Measurements from ENCODE around the gene VAMP8. TPM values are rescaled to one million over a fixed set of nuclear protein-coding genes. Genes with fewer than 3 reads are reported as not detected.
A peak's percentile ranks its signal among the peaks of the same experiment; 100 is the strongest.

The VAMP8 gene
- polyA plus RNA-seq, 2 of the 4 experiments (the other 2 are of a cell fraction), result 18.5 to 41.1 TPM

DNA sequence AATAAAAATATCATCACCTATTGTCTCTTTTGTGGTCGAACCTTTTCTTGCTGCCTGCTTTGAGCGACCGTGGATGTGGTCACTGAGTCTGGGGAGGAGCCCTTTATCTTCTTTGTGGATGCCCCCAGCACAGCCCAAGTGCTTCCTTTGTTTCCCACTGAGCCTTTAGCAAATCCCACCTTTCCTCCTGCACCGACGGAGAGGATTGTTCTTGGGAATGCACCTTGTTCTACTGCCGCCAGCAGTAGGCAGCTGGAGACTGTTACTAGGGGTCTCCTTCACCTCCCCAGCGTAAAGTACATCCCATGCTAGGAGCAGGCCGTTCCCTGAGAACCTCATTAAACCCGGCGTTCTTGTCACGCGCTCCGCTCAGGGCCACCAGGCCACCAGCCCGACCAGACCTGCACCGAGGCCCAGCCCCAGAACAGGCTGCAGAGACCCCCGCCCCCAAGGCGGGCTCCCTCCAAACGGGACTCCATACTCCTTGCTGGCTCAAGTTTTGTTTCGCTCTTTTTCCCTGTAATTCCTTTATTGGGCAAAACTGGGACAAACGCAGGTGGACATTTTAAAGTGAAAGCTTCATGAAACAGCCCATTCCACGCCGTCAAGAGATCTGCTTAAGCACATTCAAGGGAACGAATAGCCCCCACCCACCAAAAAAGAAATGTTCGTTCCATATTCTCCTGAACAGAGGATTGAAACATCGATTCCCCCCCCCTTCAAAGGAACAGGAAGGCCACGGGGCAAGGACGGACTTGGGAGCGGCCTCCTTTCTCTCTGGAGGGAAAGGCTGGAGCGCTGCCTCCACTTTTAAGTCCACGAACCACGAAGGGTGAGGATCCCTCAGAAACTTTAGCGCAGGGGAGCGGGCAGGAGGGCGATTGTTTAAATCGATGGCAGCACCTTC, 39.5 kb upstream of the VAMP8 start (continued):
- TF ChIP-seq MAFK (IDR thresholded peaks at IDR 0.05; ENCODE audit: partially characterized antibody), result no peak
- no peak for TF ChIP-seq SREBF2 (IDR thresholded peaks at IDR 0.05)
- TF ChIP-seq TP53 (CRISPR knock-in tag; IDR thresholded peaks at IDR 0.05), result peak; percentile 74; the same call in 1 of the 2 replicates
- TF ChIP-seq, protein P1, sequence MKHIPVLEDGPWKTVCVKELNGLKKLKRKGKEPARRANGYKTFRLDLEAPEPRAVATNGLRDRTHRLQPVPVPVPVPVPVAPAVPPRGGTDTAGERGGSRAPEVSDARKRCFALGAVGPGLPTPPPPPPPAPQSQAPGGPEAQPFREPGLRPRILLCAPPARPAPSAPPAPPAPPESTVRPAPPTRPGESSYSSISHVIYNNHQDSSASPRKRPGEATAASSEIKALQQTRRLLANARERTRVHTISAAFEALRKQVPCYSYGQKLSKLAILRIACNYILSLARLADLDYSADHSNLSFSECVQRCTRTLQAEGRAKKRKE (CRISPR knock-in tag; IDR thresholded peaks at IDR 0.05; ENCODE audit: low read depth), result no peak
- no peak for TF ChIP-seq SMC3 (IDR thresholded peaks at IDR 0.05)
- no peak for TF ChIP-seq ZC3H11A (IDR thresholded peaks at IDR 0.05)
- TF ChIP-seq CBX2 (IDR thresholded peaks at IDR 0.05; ENCODE audit: borderline replicate concordance, low read depth), result no peak
- TF ChIP-seq, protein P2, sequence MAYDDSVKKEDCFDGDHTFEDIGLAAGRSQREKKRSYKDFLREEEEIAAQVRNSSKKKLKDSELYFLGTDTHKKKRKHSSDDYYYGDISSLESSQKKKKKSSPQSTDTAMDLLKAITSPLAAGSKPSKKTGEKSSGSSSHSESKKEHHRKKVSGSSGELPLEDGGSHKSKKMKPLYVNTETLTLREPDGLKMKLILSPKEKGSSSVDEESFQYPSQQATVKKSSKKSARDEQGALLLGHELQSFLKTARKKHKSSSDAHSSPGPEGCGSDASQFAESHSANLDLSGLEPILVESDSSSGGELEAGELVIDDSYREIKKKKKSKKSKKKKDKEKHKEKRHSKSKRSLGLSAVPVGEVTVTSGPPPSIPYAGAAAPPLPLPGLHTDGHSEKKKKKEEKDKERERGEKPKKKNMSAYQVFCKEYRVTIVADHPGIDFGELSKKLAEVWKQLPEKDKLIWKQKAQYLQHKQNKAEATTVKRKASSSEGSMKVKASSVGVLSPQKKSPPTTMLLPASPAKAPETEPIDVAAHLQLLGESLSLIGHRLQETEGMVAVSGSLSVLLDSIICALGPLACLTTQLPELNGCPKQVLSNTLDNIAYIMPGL (CRISPR knock-in tag; IDR thresholded peaks at IDR 0.05; ENCODE audit: borderline replicate concordance), result no peak
- TF ChIP-seq JUN (IDR thresholded peaks at IDR 0.05), result no peak
- TF ChIP-seq POLR2A (IDR thresholded peaks at IDR 0.05; ENCODE audit: low read length), result peak; percentile 40
- no peak for TF ChIP-seq KDM5A (IDR thresholded peaks at IDR 0.05)
- no peak; the same call in 1 of the 2 replicates for TF ChIP-seq HOXA7 (CRISPR knock-in tag; IDR thresholded peaks at IDR 0.05)
- TF ChIP-seq KDM1A (IDR thresholded peaks at IDR 0.05; ENCODE audit: low read depth), result no peak
- TF ChIP-seq, protein P3, sequence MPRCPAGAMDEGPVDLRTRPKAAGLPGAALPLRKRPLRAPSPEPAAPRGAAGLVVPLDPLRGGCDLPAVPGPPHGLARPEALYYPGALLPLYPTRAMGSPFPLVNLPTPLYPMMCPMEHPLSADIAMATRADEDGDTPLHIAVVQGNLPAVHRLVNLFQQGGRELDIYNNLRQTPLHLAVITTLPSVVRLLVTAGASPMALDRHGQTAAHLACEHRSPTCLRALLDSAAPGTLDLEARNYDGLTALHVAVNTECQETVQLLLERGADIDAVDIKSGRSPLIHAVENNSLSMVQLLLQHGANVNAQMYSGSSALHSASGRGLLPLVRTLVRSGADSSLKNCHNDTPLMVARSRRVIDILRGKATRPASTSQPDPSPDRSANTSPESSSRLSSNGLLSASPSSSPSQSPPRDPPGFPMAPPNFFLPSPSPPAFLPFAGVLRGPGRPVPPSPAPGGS (IDR thresholded peaks at IDR 0.05), result no peak
- 0 out of 2 replicates have a peak, but pooled peaks have one; percentile 41 for TF ChIP-seq MYC (IDR thresholded peaks at IDR 0.05; ENCODE audit: borderline replicate concordance, low read length)
- TF ChIP-seq CHD2 (IDR thresholded peaks at IDR 0.05; ENCODE audit: low read length, partially characterized antibody), result no peak
- TF ChIP-seq RCOR1 (IDR thresholded peaks at IDR 0.05; ENCODE audit: low read depth, low read length), result 0 out of 2 replicates have a peak, but pooled peaks have one; percentile 6
- no peak for TF ChIP-seq JUNB (IDR thresholded peaks at IDR 0.05)
- TF ChIP-seq PHF8 (IDR thresholded peaks at IDR 0.05; ENCODE audit: borderline replicate concordance, low read depth), result no peak
- TF ChIP-seq NFE2L2 (conservative IDR thresholded peaks at IDR 0.05; ENCODE audit: low read length), result no peak
- no peak for TF ChIP-seq NR3C1 (IDR thresholded peaks at IDR 0.05)
- TF ChIP-seq GATA3 (IDR thresholded peaks at IDR 0.05; ENCODE audit: borderline replicate concordance), result no peak
- TF ChIP-seq MAZ (IDR thresholded peaks at IDR 0.05; ENCODE audit: borderline replicate concordance, low read depth, low read length), result no peak
- TF ChIP-seq FOXS1 (CRISPR knock-in tag; IDR thresholded peaks at IDR 0.05), result no peak
- TF ChIP-seq ESRRA (IDR thresholded peaks at IDR 0.05; ENCODE audit: borderline replicate concordance, low read length), result no peak
- no peak for TF ChIP-seq NPAS2 (CRISPR knock-in tag; IDR thresholded peaks at IDR 0.05; ENCODE audit: borderline replicate concordance)
- TF ChIP-seq ZNF302 (CRISPR knock-in tag; IDR thresholded peaks at IDR 0.05), result no peak

All from A549 (cell line).